GM12878 (cell line): ENCODE data around the gene RAD51B. TPM values are rescaled to one million over a fixed set of nuclear protein-coding genes. Genes with fewer than 3 reads are reported as not detected.
A peak's percentile ranks its signal among the peaks of the same experiment; 100 is the strongest.

Experiments
- ATAC-seq: fragments of 200-7000 bp; cut with Tn5 transposase; 3 replicates; pipeline ENCODE4 v1.9.1; 2020; ENCODE audit warnings: mild to moderate bottlenecking, moderate library complexity
- BruUV-seq: library from RNA; stranded (reverse); fragments of 400-500 nt; replicated peaks from 2 replicates; lab custom pipeline; 2021; lab: Mats Ljungman, UMichigan
- CTCF ChIA-PET: fragments of 300-600 bp; sonication (Branson Sonifier 250); formaldehyde crosslinking; extraction: SDS; loops from one replicate; lab custom pipeline; 2021; ENCODE audit warnings: inconsistent platforms; lab: Yijun Ruan, JAX
- POLR2A ChIA-PET: fragments of 350-600 bp; formaldehyde crosslinking; extraction: SDS; loops from one replicate; lab custom pipeline; 2021; ENCODE audit warnings: inconsistent platforms; lab: Charles Lee
- RAD21 ChIA-PET: fragments of 300-600 bp; sonication (Branson Sonifier 250); formaldehyde crosslinking; loops from one replicate; lab custom pipeline; 2023; ENCODE audit warnings: antibody characterized with exemption; ENCODE audit not compliant: unreplicated experiment; lab: Charles Lee
- SMC1A ChIA-PET: fragments of 300-600 bp; sonication (Branson Sonifier 250); formaldehyde crosslinking; loops from one replicate; lab custom pipeline; 2023; ENCODE audit not compliant: unreplicated experiment, uncharacterized antibody; lab: Charles Lee
- DNase-seq: peaks from one replicate; pipeline ENCODE4 v3.0.0-alpha.2; 2011; ENCODE audit warnings: low read depth, low spot score
- FAIRE-seq: peaks from 3 replicates; lab custom pipeline; 2011; peaks lifted over from hg19 to GRCh38; lab: Jason Lieb, UNC
- H2AFZ ChIP-seq: 2 replicates; pipeline ENCODE4 v1.6.0; 2011; ENCODE audit warnings: low read depth, low read length, control low read depth; ENCODE audit not compliant: control insufficient read depth
- H3K27ac ChIP-seq: 2 replicates; pipeline ENCODE4 v1.5.1; 2011; ENCODE audit warnings: control low read depth; ENCODE audit not compliant: control insufficient read depth, insufficient read depth
- H3K27me3 ChIP-seq, 2 experiments: replicated peaks in 1 of 2; 2 replicates each; pipeline versions ENCODE4 v1.6.0 to v1.6.1; 2011; ENCODE audit warnings: low read length in 1 of 2; ENCODE audit not compliant: control insufficient read depth in 2 of 2, insufficient read depth in 2 of 2
- H3K36me3 ChIP-seq, 2 experiments: 2 replicates each; pipeline ENCODE4 v1.5.1; 2011; ENCODE audit warnings: low read length in 1 of 2; ENCODE audit not compliant: control insufficient read depth in 2 of 2, insufficient read depth in 2 of 2
- H3K4me1 ChIP-seq: 2 replicates; pipeline ENCODE4 v1.6.1; 2011; ENCODE audit warnings: mild to moderate bottlenecking, low read length, moderate library complexity, mixed read lengths; ENCODE audit not compliant: control insufficient read depth, insufficient read depth
- H3K4me2 ChIP-seq: 2 replicates; pipeline ENCODE4 v1.6.0; 2011; ENCODE audit warnings: control low read depth; ENCODE audit not compliant: control insufficient read depth, insufficient read depth
- H3K4me3 ChIP-seq: fragments of 200-600 bp; sonication (generic); 2 replicates; pipeline ENCODE4 v1.5.1; 2016
- H3K79me2 ChIP-seq: 2 replicates; pipeline ENCODE4 v1.6.0; 2011; ENCODE audit warnings: low read length; ENCODE audit not compliant: control insufficient read depth, insufficient read depth
- H3K9ac ChIP-seq: 2 replicates; pipeline ENCODE4 v1.8.0; 2011; ENCODE audit warnings: low read length, control low read depth, mixed read lengths; ENCODE audit not compliant: control insufficient read depth, insufficient read depth
- H3K9me3 ChIP-seq: replicated peaks from 3 replicates; pipeline ENCODE4 v1.5.1; 2011; ENCODE audit warnings: mild to moderate bottlenecking, low read length; ENCODE audit not compliant: control insufficient read depth, insufficient read depth
- H4K20me1 ChIP-seq: 2 replicates; pipeline ENCODE4 v1.6.0; 2011; ENCODE audit not compliant: control insufficient read depth, insufficient read depth
- BCL11A ChIP-seq: IDR thresholded peaks from 2 replicates; pipeline ENCODE4 v1.6.1; 2011; ENCODE audit warnings: low read depth, low read length
- BMI1 ChIP-seq: fragments of 450-650 bp; IDR thresholded peaks from 2 replicates; pipeline ENCODE4 v1.6.1; 2016; ENCODE audit warnings: mild to moderate bottlenecking, moderate library complexity, borderline replicate concordance
- CBX5 ChIP-seq: sonication (generic); IDR thresholded peaks from 2 replicates; pipeline ENCODE4 v1.6.1; 2016; ENCODE audit warnings: low read depth, moderate library complexity, mild to moderate bottlenecking, inconsistent platforms
- CREB1 ChIP-seq: IDR thresholded peaks from 2 replicates; pipeline ENCODE4 v1.6.1; 2012; ENCODE audit warnings: low read depth, mild to moderate bottlenecking, inconsistent platforms
- CTCF ChIP-seq, 3 experiments: IDR thresholded peaks in 2 of 3; conservative IDR thresholded peaks in 1 of 3; 2 replicates each; pipeline ENCODE4 v1.5.1; 2011; ENCODE audit warnings: low read depth in 3 of 3, low read length in 3 of 3, mild to moderate bottlenecking in 3 of 3, control low read depth in 2 of 3, moderate library complexity in 2 of 3, inconsistent platforms in 1 of 3, mixed read lengths in 1 of 3; ENCODE audit not compliant: control insufficient read depth in 2 of 3, insufficient read depth in 1 of 3; ENCODE audit errors: extremely low read depth in 1 of 3
- DPF2 ChIP-seq: fragments of 450-650 bp; IDR thresholded peaks from 2 replicates; pipeline ENCODE4 v1.6.1; 2017; ENCODE audit warnings: mild to moderate bottlenecking
- FOXM1 ChIP-seq: IDR thresholded peaks from 2 replicates; pipeline ENCODE4 v1.6.1; 2012; ENCODE audit warnings: low read depth, mild to moderate bottlenecking, inconsistent platforms, low read length, moderate library complexity
- HDAC6 ChIP-seq: fragments of 200-600 bp; sonication (generic); IDR thresholded peaks from one replicate; pipeline ENCODE4 v1.8.0; 2017; ENCODE audit warnings: antibody characterized with exemption; ENCODE audit not compliant: unreplicated experiment
- HSF1 ChIP-seq: fragments of 150-350 bp; IDR thresholded peaks from 2 replicates; pipeline ENCODE4 v1.6.1; 2014; ENCODE audit warnings: mild to moderate bottlenecking, low read depth, low read length
- KLF5 ChIP-seq: fragments of 450-650 bp; IDR thresholded peaks from 2 replicates; pipeline ENCODE4 v1.6.1; 2014; ENCODE audit warnings: mild to moderate bottlenecking; ENCODE audit not compliant: partially characterized antibody
- MEF2A ChIP-seq: IDR thresholded peaks from 2 replicates; pipeline ENCODE4 v1.6.1; 2011; ENCODE audit warnings: low read depth, mild to moderate bottlenecking, low read length, moderate library complexity; ENCODE audit not compliant: insufficient read depth
- NBN ChIP-seq: fragments of 450-650 bp; IDR thresholded peaks from 2 replicates; pipeline ENCODE4 v1.6.1; 2016
- NFIC ChIP-seq: IDR thresholded peaks from 2 replicates; pipeline ENCODE4 v1.6.1; 2012; ENCODE audit warnings: low read depth, mild to moderate bottlenecking, inconsistent platforms, low read length, moderate library complexity
- NFXL1 ChIP-seq: fragments of 450-650 bp; IDR thresholded peaks from 2 replicates; pipeline ENCODE4 v1.6.1; 2017; ENCODE audit warnings: antibody characterized with exemption, mild to moderate bottlenecking, borderline replicate concordance
- NRF1 ChIP-seq: conservative IDR thresholded peaks from 2 replicates; pipeline ENCODE4 v1.6.1; 2011; ENCODE audit warnings: mild to moderate bottlenecking, low read depth, low read length, improper control_type of control experiment
- POU2F2 ChIP-seq: IDR thresholded peaks from 3 replicates; pipeline ENCODE4 v1.6.1; 2011; ENCODE audit warnings: low read depth, mild to moderate bottlenecking, low read length, borderline replicate concordance
- RFX5 ChIP-seq: IDR thresholded peaks from 2 replicates; pipeline ENCODE4 v1.6.1; 2011; ENCODE audit warnings: low read depth, low read length, improper control_type of control experiment
- SREBF2 ChIP-seq: IDR thresholded peaks from 2 replicates; pipeline ENCODE4 v1.6.1; 2012; ENCODE audit warnings: mild to moderate bottlenecking, low read length
- TBL1XR1 ChIP-seq: IDR thresholded peaks from 2 replicates; pipeline ENCODE4 v1.6.1; 2012; ENCODE audit warnings: low read depth, low read length, improper control_type of control experiment
- TCF3 ChIP-seq: IDR thresholded peaks from 2 replicates; pipeline ENCODE4 v1.6.1; 2012; ENCODE audit warnings: low read depth, mild to moderate bottlenecking, low read length, borderline replicate concordance; ENCODE audit not compliant: insufficient read depth
- TCF7 ChIP-seq: IDR thresholded peaks from 2 replicates; pipeline ENCODE4 v1.6.1; 2014; ENCODE audit warnings: antibody characterized with exemption, borderline replicate concordance
- ZBED1 ChIP-seq: IDR thresholded peaks from 2 replicates; pipeline ENCODE4 v1.6.1; 2016; ENCODE audit warnings: borderline replicate concordance
- WGBS: methylation state at CpG from one replicate; pipeline ENCODE4 v1.1.6; 2016; ENCODE audit warnings: low lambda C conversion rate; ENCODE audit not compliant: insufficient replicate concordance, insufficient coverage; ENCODE audit errors: missing lambda C conversion rate; 5-methylcytosine and 5-hydroxymethylcytosine counted together
- in situ Hi-C: fragments of 300-500 bp; cut with MboI; formaldehyde crosslinking; loops from 9 replicates; pipeline ENCODE4 v1.14.3; 2018; ENCODE audit warnings: mixed read lengths
- intact Hi-C: fragments of 100-400 bp; cut with micrococcal nuclease; formaldehyde crosslinking; loops from one replicate; pipeline ENCODE4 v1.14.2; 2022; ENCODE audit not compliant: unreplicated experiment
- polyA plus RNA-seq, 11 experiments: library from polyadenylated mRNA; depleted of rRNA in 4 of 11; unstranded in 6 of 11; stranded (reverse) in 5 of 11; fragments of >200 nt; fragmentation: Nextera tagmentation in 4 of 11; fragmentation: Illumina TruSeq in 1 of 11; extraction: Ambion mirVana in 4 of 11; extraction: Trizol in 1 of 11; gene quantifications; 1 replicate in 1 of 11; 2 replicates in 10 of 11; pipeline versions ENCODE4 v1.2.1 to v1.2.3, GENCODE V29; 2011 to 2016; ENCODE audit warnings: inconsistent platforms in 2 of 11, missing spikeins in 2 of 11, low read depth in 1 of 11
- total RNA-seq, 4 experiments: library from RNA; depleted of rRNA in 3 of 4; stranded (reverse); fragments of >200 nt in 3 of 4; fragmentation: Illumina TruSeq in 1 of 4; extraction: Trizol in 1 of 4; gene quantifications; 2 replicates each; pipeline versions ENCODE4 v1.2.1 to v1.2.3, GENCODE V29; 2013 to 2021

The RAD51B gene
- total and polyA plus RNA-seq, 10 of the 15 experiments (the other 5 are each of a cell fraction or from before 2014, with no cell fraction given), result 9.8 to 26.8 (median 21.3) TPM

GRCh38 chr14:68261092-68261842 is 441.7 kb downstream of the RAD51B start:
- no peak for DNase-seq
- BruUV-seq, result no TSS peak
- H3K4me3 ChIP-seq, result peak overlapping the region; percentile 40; the same call in 1 of the 2 replicates
- TF ChIP-seq KLF5, result no peak
- TF ChIP-seq NFXL1, result no peak
- TF ChIP-seq MEF2A, result no peak
- no peak for TF ChIP-seq TBL1XR1
- 0 out of 2 replicates have a peak, but pooled peaks have one; percentile 8 for TF ChIP-seq FOXM1
- TF ChIP-seq NRF1, result no peak
- no peak for TF ChIP-seq BMI1
- no peak for TF ChIP-seq NBN
- 0 out of 2 replicates have a peak, but pooled peaks have one; percentile 8 for TF ChIP-seq TCF7
- TF ChIP-seq ZBED1, result no peak
- no peak for TF ChIP-seq TCF3
- no peak for TF ChIP-seq CBX5
- no peak for TF ChIP-seq CREB1
- TF ChIP-seq RFX5, result no peak
- no peak for TF ChIP-seq POU2F2
- peak; percentile 77 for TF ChIP-seq NFIC
- no peak for TF ChIP-seq HDAC6
- no peak for TF ChIP-seq BCL11A
- no peak for TF ChIP-seq CTCF (IDR thresholded peaks at IDR 0.05 in 2 of 3, conservative IDR thresholded peaks at IDR 0.05 in 1 of 3; ENCODE audit: control insufficient read depth in 2 of 3, extremely low read depth in 1 of 3, insufficient read depth in 1 of 3, low read depth in 3 of 3, low read length in 3 of 3)
- TF ChIP-seq HSF1, result no peak
- no peak for TF ChIP-seq DPF2
- no peak for TF ChIP-seq SREBF2

More at GRCh38 chr14:68261092-68261842, 441.7 kb downstream of the RAD51B start:
- ChIA-PET RAD21 (interaction anchor here (1.0 to 3.5 kb wide), 12 partner anchors 8 to 554 kb away, joined by 3 to 38 read pairs (median 7); no protein-coding TSS in a partner anchor), CTCF (interaction anchor here (0.6 to 2.7 kb wide), 7 partner anchors 12 to 329 kb away, joined by 3 to 31 read pairs (median 3); no protein-coding TSS in a partner anchor), POLR2A (interaction anchor here (0.5 to 1.2 kb wide), 6 partner anchors 9 to 181 kb away, joined by 3 to 7 read pairs (median 4); no protein-coding TSS in a partner anchor), SMC1A (interaction anchor here (0.8 to 4.1 kb wide), 16 partner anchors 8 to 559 kb away, joined by 3 to 39 read pairs (median 6); no protein-coding TSS in a partner anchor)
- Histone ChIP-seq H3K9ac (peak overlapping the region; percentile 47; the same call in 1 of the 2 replicates), H3K36me3 (no peaks in the 10 kb centered on the region), H3K9me3 (no peaks in the 10 kb centered on the region; the same call in 2 of the 3 replicates), H3K27ac (peak overlapping the region; percentile 58), H3K79me2 (no peaks in the 10 kb centered on the region; the same call in 1 of the 2 replicates), H3K4me1 (peaks cover 45% of the 10 kb centered on the region), H2AFZ (peak overlapping the region; percentile 57), H3K4me2 (peak overlapping the region; percentile 32), H3K27me3 (no peaks in the 10 kb centered on the region), H4K20me1 (no peaks in the 10 kb centered on the region)
- WGBS, result 5% methylated on average over 10 of the region's 10 CpGs
- peak; percentile 60 for ATAC-seq
- intact Hi-C loops, result no loop called here
- in situ Hi-C loops, result no loop called here
- peak; percentile 77 for FAIRE-seq
